DOHH2 (cell line): ENCODE data around the gene BTBD10.

Source experiments
- H3F3A ChIP-seq: fragments of 200-600 bp; sonication (generic), shearing (Covaris generic); 2 replicates; pipeline ENCODE4 v1.6.0; 2016; ENCODE audit warnings: antibody characterized with exemption, mild to moderate bottlenecking; ENCODE audit not compliant: control insufficient read depth, insufficient read depth
- H3K27ac ChIP-seq: fragments of 200-600 bp; sonication (generic); 2 replicates; pipeline ENCODE4 v1.5.1; 2014; ENCODE audit warnings: low read depth, mild to moderate bottlenecking, low read length, moderate library complexity
- H3K27me3 ChIP-seq: fragments of 200-600 bp; sonication (generic); 2 replicates; pipeline ENCODE4 v1.6.1; 2014; ENCODE audit warnings: mild to moderate bottlenecking, low read length, mixed read lengths; ENCODE audit not compliant: control insufficient read depth
- H3K36me3 ChIP-seq: fragments of 200-600 bp; sonication (generic); 2 replicates; pipeline ENCODE4 v1.6.1; 2014; ENCODE audit warnings: mild to moderate bottlenecking, low read length, moderate library complexity, mixed read lengths; ENCODE audit not compliant: control insufficient read depth
- H3K4me1 ChIP-seq: fragments of 200-600 bp; sonication (generic); 2 replicates; pipeline ENCODE4 v1.6.1; 2014; ENCODE audit warnings: mild to moderate bottlenecking, low read length, mixed read lengths; ENCODE audit not compliant: control insufficient read depth
- H3K4me2 ChIP-seq: fragments of 200-600 bp; sonication (generic); 2 replicates; pipeline ENCODE4 v1.6.0; 2014; ENCODE audit warnings: mild to moderate bottlenecking, low read length, moderate library complexity
- H3K4me3 ChIP-seq: fragments of 200-600 bp; sonication (generic); 2 replicates; pipeline ENCODE4 v1.5.1; 2014; ENCODE audit warnings: mild to moderate bottlenecking, low read length, mixed read lengths
- H3K79me2 ChIP-seq: fragments of 200-600 bp; sonication (generic); 2 replicates; pipeline ENCODE4 v1.6.1; 2014; ENCODE audit warnings: mild to moderate bottlenecking, low read length, mixed read lengths; ENCODE audit not compliant: control insufficient read depth
- H3K9me2 ChIP-seq: fragments of 200-600 bp; sonication (generic); replicated peaks from 2 replicates; pipeline ENCODE4 v1.6.1; 2014; ENCODE audit warnings: mild to moderate bottlenecking, low read length, mixed read lengths; ENCODE audit not compliant: control insufficient read depth
- H3K9me3 ChIP-seq: fragments of 200-600 bp; sonication (generic); 2 replicates; pipeline ENCODE4 v1.6.1; 2014; ENCODE audit warnings: antibody characterized with exemption, low read length, mixed read lengths; ENCODE audit not compliant: control insufficient read depth, insufficient read depth
- H4K20me1 ChIP-seq: fragments of 200-600 bp; sonication (generic); 2 replicates; pipeline ENCODE4 v1.6.0; 2014; ENCODE audit warnings: low read depth, mild to moderate bottlenecking, antibody characterized with exemption, low read length, moderate library complexity; ENCODE audit not compliant: control insufficient read depth, insufficient read depth
- CTCF ChIP-seq: fragments of 200-600 bp; sonication (generic); IDR thresholded peaks from one replicate; pipeline ENCODE4 v1.5.1; 2014; ENCODE audit warnings: antibody characterized with exemption, mild to moderate bottlenecking, low read depth, low read length; ENCODE audit not compliant: poor library complexity, severe bottlenecking
- EZH2phosphoT487 ChIP-seq: fragments of 200-600 bp; sonication (generic); IDR thresholded peaks from 2 replicates; pipeline ENCODE4 v1.6.1; 2017; ENCODE audit warnings: borderline replicate concordance, mild to moderate bottlenecking, antibody characterized with exemption, low read length, moderate library complexity, mixed read lengths

The BTBD10 gene

GRCh38 chr11:13462901-13463778 lies at the start of gene BTBD10:
Gene BTBD10 (minus strand): TSS chr11:13463222. CDS start chr11:13445124, 18,098 bp downstream.
- Histone ChIP-seq H3K36me3 (peaks cover 11% of the 10 kb centered on the region), H3K9me2 (no peaks in the 10 kb centered on the region), H3K79me2 (peaks cover 51% of the 10 kb centered on the region), H3K27ac (peak within 1 kb of the TSS; percentile 56), H3K4me1 (peaks cover 23% of the 10 kb centered on the region), H3K4me3 (peak within 1 kb of the TSS; percentile 85), H3K27me3 (no peaks in the 10 kb centered on the region), H4K20me1 (no peaks in the 10 kb centered on the region), H3K9me3 (no peaks in the 10 kb centered on the region), H3K4me2 (peak within 1 kb of the TSS; percentile 85), H3F3A (peaks cover 2% of the 10 kb centered on the region; the same call in 1 of the 2 replicates)
- no peak for TF ChIP-seq CTCF
- TF ChIP-seq EZH2phosphoT487 = no peak

- Histone ChIP-seq H4K20me1 (no peaks in the 10 kb centered on the region), H3K27me3 (no peaks in the 10 kb centered on the region), H3K4me3 (no peak overlapping the region), H3K79me2 (no peaks in the 10 kb centered on the region), H3K4me1 (no peaks in the 10 kb centered on the region), H3K4me2 (no peak overlapping the region), H3F3A (no peaks in the 10 kb centered on the region), H3K9me2 (no peaks in the 10 kb centered on the region), H3K36me3 (no peaks in the 10 kb centered on the region), H3K9me3 (no peaks in the 10 kb centered on the region), H3K27ac (no peak overlapping the region)
- TF ChIP-seq CTCF (no peak), EZH2phosphoT487 (no peak)
These were observed 40.4 kb upstream of the BTBD10 start for GRCh38 chr11:13503393-13503792.

GRCh38 chr11:13502492-13502891 lies 39.5 kb upstream of the BTBD10 start:
- Histone ChIP-seq H3K4me3 (no peak overlapping the region), H3K27ac (no peak overlapping the region)

More at GRCh38 chr11:13502492-13502891, 39.5 kb upstream of the BTBD10 start:
- TF ChIP-seq CTCF (no peak), EZH2phosphoT487 (no peak)
- Histone ChIP-seq H3K9me3 (no peaks in the 10 kb centered on the region), H3K79me2 (no peaks in the 10 kb centered on the region), H4K20me1 (no peaks in the 10 kb centered on the region), H3K4me1 (no peaks in the 10 kb centered on the region), H3K36me3 (no peaks in the 10 kb centered on the region), H3F3A (no peaks in the 10 kb centered on the region), H3K4me2 (no peak overlapping the region), H3K9me2 (no peaks in the 10 kb centered on the region), H3K27me3 (no peaks in the 10 kb centered on the region)
